ENCODE data around the gene DCUN1D4. TPM values are rescaled to one million over a fixed set of nuclear protein-coding genes. Genes with fewer than 3 reads are reported as not detected.
A peak's percentile ranks its signal among the peaks of the same experiment; 100 is the strongest.
"Not testable (repeated sequence)": the region's sequence is repeated elsewhere in the genome, so short reads cannot be mapped to it uniquely, and the experiment has no call there.

DCUN1D4 gene
- total and polyA plus RNA-seq, 2 donors (not counting 1 experiment from before 2014, with no cell fraction given) = 44.3 to 50.7 TPM

DNA sequence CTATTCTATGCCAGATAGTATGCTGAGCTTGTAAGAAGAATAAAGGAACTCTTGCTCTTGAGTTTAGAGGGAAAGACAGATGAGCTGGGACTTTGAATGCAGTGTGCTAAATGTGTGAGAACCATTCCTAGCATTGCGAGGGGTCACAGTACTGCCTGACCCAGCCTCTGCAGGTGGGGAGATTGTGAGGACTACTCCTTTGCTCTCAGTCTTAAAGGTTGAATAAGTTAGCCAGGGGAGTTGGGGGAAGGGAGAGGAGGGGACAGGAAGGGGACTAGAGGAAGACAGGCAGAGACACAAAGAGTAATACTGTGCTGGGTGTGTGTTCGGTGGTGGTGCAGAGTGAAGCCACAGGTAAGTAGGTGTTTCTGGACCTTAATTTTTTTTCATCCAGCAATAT lies 41.7 kb downstream of the DCUN1D4 start:
- Histone ChIP-seq H3K4me1 (ENCODE audit: control insufficient read depth, extremely low read depth, insufficient read depth, low read length) (no peaks in the 10 kb centered on the region), H3K27me3 (ENCODE audit: control insufficient read depth, insufficient read depth, low read length) (no peaks in the 10 kb centered on the region), H3K36me3 (ENCODE audit: control insufficient read depth, insufficient read depth, low read length) (peaks cover 1% of the 10 kb centered on the region), H3K27ac (ENCODE audit: insufficient read depth, low read length) (no peak overlapping the region), H3K4me3 (replicated peaks in 1 of 4; ENCODE audit: control extremely low read depth in 1 of 4, insufficient read depth in 1 of 4, low read depth in 3 of 4, low read length in 4 of 4) (no peak overlapping the region), H3K79me2 (ENCODE audit: control insufficient read depth, insufficient read depth, low read length) (no peaks in the 10 kb centered on the region), H2AFZ (ENCODE audit: low read length) (no peak overlapping the region), H4K20me1 (ENCODE audit: control insufficient read depth, extremely low read depth, insufficient read depth, low read length) (no peaks in the 10 kb centered on the region), H3K9me3 (ENCODE audit: control insufficient read depth, insufficient read depth, low read depth, low read length) (no peaks in the 10 kb centered on the region), H3K9ac (ENCODE audit: insufficient read depth, low read length) (no peak overlapping the region), H3K4me2 (ENCODE audit: extremely low read depth, insufficient read depth, low read length) (no peak overlapping the region)
- TF ChIP-seq EZH2 (IDR thresholded peaks at IDR 0.05; ENCODE audit: low read length, missing control alignments) = no peak
- TF ChIP-seq, protein P1, sequence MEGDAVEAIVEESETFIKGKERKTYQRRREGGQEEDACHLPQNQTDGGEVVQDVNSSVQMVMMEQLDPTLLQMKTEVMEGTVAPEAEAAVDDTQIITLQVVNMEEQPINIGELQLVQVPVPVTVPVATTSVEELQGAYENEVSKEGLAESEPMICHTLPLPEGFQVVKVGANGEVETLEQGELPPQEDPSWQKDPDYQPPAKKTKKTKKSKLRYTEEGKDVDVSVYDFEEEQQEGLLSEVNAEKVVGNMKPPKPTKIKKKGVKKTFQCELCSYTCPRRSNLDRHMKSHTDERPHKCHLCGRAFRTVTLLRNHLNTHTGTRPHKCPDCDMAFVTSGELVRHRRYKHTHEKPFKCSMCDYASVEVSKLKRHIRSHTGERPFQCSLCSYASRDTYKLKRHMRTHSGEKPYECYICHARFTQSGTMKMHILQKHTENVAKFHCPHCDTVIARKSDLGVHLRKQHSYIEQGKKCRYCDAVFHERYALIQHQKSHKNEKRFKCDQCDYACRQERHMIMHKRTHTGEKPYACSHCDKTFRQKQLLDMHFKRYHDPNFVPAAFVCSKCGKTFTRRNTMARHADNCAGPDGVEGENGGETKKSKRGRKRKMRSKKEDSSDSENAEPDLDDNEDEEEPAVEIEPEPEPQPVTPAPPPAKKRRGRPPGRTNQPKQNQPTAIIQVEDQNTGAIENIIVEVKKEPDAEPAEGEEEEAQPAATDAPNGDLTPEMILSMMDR (conservative IDR thresholded peaks at IDR 0.05 in 1 of 2, IDR thresholded peaks at IDR 0.05 in 1 of 2; ENCODE audit: low read depth in 1 of 2, low read length in 2 of 2) = no peak
- DNase-seq (ENCODE audit: low read depth in 2 of 2) = no peak

DNA sequence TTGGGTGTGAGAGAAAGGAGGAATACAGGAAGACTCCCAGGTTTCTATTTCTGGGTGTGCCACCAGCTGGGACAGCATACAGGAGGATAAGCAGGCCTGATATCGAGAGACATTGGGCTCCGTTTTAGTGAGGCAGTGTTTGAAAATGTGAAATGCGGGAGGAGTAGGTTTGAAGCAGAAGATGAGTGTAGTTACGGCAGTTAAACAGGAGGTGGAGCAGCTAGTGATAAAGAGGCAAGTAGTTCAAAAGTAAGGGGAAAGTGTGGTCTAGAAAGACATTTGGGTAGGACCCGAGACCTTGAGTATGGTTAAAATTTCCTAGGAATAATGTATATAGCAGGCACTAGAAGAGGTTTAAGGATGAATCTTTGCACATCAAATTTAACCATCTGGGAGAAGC lies 42.4 kb downstream of the DCUN1D4 start:
- Histone ChIP-seq H4K20me1 (ENCODE audit: control insufficient read depth, extremely low read depth, insufficient read depth, low read length) (no peaks in the 10 kb centered on the region), H3K27me3 (ENCODE audit: control insufficient read depth, insufficient read depth, low read length) (no peaks in the 10 kb centered on the region), H3K4me3 (replicated peaks in 1 of 4; ENCODE audit: control extremely low read depth in 1 of 4, insufficient read depth in 1 of 4, low read depth in 3 of 4, low read length in 4 of 4) (no peak overlapping the region), H3K9ac (ENCODE audit: insufficient read depth, low read length) (no peak overlapping the region), H3K36me3 (ENCODE audit: control insufficient read depth, insufficient read depth, low read length) (peaks cover 1% of the 10 kb centered on the region), H3K27ac (ENCODE audit: insufficient read depth, low read length) (no peak overlapping the region), H2AFZ (ENCODE audit: low read length) (no peak overlapping the region), H3K9me3 (ENCODE audit: control insufficient read depth, insufficient read depth, low read depth, low read length) (no peaks in the 10 kb centered on the region), H3K4me1 (ENCODE audit: control insufficient read depth, extremely low read depth, insufficient read depth, low read length) (no peaks in the 10 kb centered on the region), H3K4me2 (ENCODE audit: extremely low read depth, insufficient read depth, low read length) (no peak overlapping the region), H3K79me2 (ENCODE audit: control insufficient read depth, insufficient read depth, low read length) (no peaks in the 10 kb centered on the region)
- peak; percentile 32 for DNase-seq (ENCODE audit: low read depth in 2 of 2)
- TF ChIP-seq, protein P1 (conservative IDR thresholded peaks at IDR 0.05 in 1 of 2, IDR thresholded peaks at IDR 0.05 in 1 of 2; ENCODE audit: low read depth in 1 of 2, low read length in 2 of 2) = peak; percentile 34 to 50
- TF ChIP-seq EZH2 (IDR thresholded peaks at IDR 0.05; ENCODE audit: low read length, missing control alignments) = no peak

DNA sequence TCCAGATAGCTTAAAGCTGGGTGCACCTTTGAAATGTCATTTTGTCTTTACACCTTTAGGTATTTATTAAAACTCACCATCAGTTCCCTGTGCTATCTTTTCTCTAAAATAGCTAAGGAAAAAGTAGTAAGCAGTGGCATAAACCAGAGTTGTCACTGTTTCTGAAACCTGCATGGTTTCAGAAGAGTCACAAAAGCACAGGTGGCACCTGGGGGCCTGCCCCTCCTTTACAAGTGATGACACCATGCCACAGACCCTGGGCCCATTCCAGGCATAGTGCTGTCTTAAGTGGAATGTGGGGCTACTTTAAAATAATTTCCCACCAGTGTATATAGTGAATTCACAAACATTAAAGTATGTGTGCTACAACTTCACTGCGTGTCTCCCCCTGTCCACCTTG lies 47.8 kb downstream of the DCUN1D4 start:
- TF ChIP-seq, protein P1 (conservative IDR thresholded peaks at IDR 0.05 in 1 of 2, IDR thresholded peaks at IDR 0.05 in 1 of 2; ENCODE audit: low read depth in 1 of 2, low read length in 2 of 2) = no peak
- TF ChIP-seq EZH2 (IDR thresholded peaks at IDR 0.05; ENCODE audit: low read length, missing control alignments) = no peak
- no peaks in the 10 kb centered on the region for H3K4me1 ChIP-seq (ENCODE audit: control insufficient read depth, extremely low read depth, insufficient read depth, low read length)
- peaks cover 3% of the 10 kb centered on the region for H3K36me3 ChIP-seq (ENCODE audit: control insufficient read depth, insufficient read depth, low read length)
- no peak overlapping the region for H2AFZ ChIP-seq (ENCODE audit: low read length)
- H3K9me3 ChIP-seq (ENCODE audit: control insufficient read depth, insufficient read depth, low read depth, low read length) = no peaks in the 10 kb centered on the region
- H4K20me1 ChIP-seq (ENCODE audit: control insufficient read depth, extremely low read depth, insufficient read depth, low read length) = no peaks in the 10 kb centered on the region
- H3K4me3 ChIP-seq (replicated peaks in 1 of 4; ENCODE audit: control extremely low read depth in 1 of 4, insufficient read depth in 1 of 4, low read depth in 3 of 4, low read length in 4 of 4) = no peak overlapping the region
- no peak overlapping the region for H3K27ac ChIP-seq (ENCODE audit: insufficient read depth, low read length)
- no peaks in the 10 kb centered on the region for H3K27me3 ChIP-seq (ENCODE audit: control insufficient read depth, insufficient read depth, low read length)
- H3K79me2 ChIP-seq (ENCODE audit: control insufficient read depth, insufficient read depth, low read length) = no peaks in the 10 kb centered on the region
- no peak overlapping the region for H3K9ac ChIP-seq (ENCODE audit: insufficient read depth, low read length)
- H3K4me2 ChIP-seq (ENCODE audit: extremely low read depth, insufficient read depth, low read length) = no peak overlapping the region
- DNase-seq (ENCODE audit: low read depth in 2 of 2) = no peak

DNA sequence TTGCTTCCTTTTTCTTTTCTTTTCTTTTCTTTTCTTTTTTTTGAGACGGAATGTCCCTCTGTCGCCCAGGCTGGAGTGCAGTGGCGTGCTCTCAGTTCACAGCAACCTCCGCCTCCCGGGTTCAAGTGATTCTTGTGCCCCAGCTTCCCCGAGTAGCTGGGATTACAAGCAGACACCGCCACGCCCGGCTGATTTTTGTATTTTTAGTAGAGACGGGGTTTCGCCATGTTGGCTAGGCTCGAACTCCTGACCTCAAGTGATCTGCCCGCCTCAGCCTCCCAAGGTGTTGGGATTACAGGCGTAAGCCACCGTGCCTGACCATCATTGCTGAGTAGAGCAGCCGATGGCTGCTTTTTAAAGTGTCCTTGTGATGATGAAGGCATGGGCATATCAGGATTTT lies 50.4 kb downstream of the DCUN1D4 start:
- DNase-seq (ENCODE audit: low read depth in 2 of 2); H3K79me2 ChIP-seq (ENCODE audit: control insufficient read depth, insufficient read depth, low read length); H3K27ac ChIP-seq (ENCODE audit: insufficient read depth, low read length); H3K4me3 ChIP-seq (replicated peaks in 1 of 4; ENCODE audit: control extremely low read depth in 1 of 4, insufficient read depth in 1 of 4, low read depth in 3 of 4, low read length in 4 of 4); H2AFZ ChIP-seq (ENCODE audit: low read length); H4K20me1 ChIP-seq (ENCODE audit: control insufficient read depth, extremely low read depth, insufficient read depth, low read length); H3K4me2 ChIP-seq (ENCODE audit: extremely low read depth, insufficient read depth, low read length); H3K36me3 ChIP-seq (ENCODE audit: control insufficient read depth, insufficient read depth, low read length); H3K9ac ChIP-seq (ENCODE audit: insufficient read depth, low read length); H3K4me1 ChIP-seq (ENCODE audit: control insufficient read depth, extremely low read depth, insufficient read depth, low read length); H3K9me3 ChIP-seq (ENCODE audit: control insufficient read depth, insufficient read depth, low read depth, low read length); H3K27me3 ChIP-seq (ENCODE audit: control insufficient read depth, insufficient read depth, low read length): not testable (repeated sequence)

Data from fibroblast of lung (primary cell).